HEK293 (cell line): ENCODE measurements around the gene METTL23.

Experiments used
- CTCF ChIA-PET: fragments of 350-600 bp; formaldehyde crosslinking; extraction: SDS; loops from one replicate; lab custom pipeline; 2021; ENCODE audit warnings: antibody characterized with exemption; lab: Yijun Ruan, JAX
- POLR2A ChIA-PET: fragments of 300-600 bp; formaldehyde crosslinking; extraction: SDS; loops from one replicate; lab custom pipeline; 2020; ENCODE audit warnings: antibody characterized with exemption, inconsistent platforms; lab: Yijun Ruan, JAX
- H3K27ac ChIP-seq: fragments of 200-500 bp; sonication (Bioruptor generic); 2 replicates; pipeline ENCODE4 v1.5.1; 2014; ENCODE audit warnings: low read depth, low read length, control low read depth, inconsistent platforms; ENCODE audit errors: extremely low read depth
- H3K36me3 ChIP-seq, 2 experiments: fragments of 200-500 bp in 1 of 2; sonication (Bioruptor generic) in 1 of 2; 1 replicate in 1 of 2; 2 replicates in 1 of 2; pipeline ENCODE4 v1.5.1; 2014 to 2017; ENCODE audit warnings: inconsistent platforms in 2 of 2, low read length in 2 of 2; ENCODE audit not compliant: control insufficient read depth in 2 of 2, insufficient read depth in 1 of 2
- H3K4me1 ChIP-seq: fragments of 200-500 bp; sonication (Bioruptor generic); 2 replicates; pipeline ENCODE4 v1.5.1; 2014; ENCODE audit warnings: mild to moderate bottlenecking, low read length, inconsistent platforms; ENCODE audit not compliant: control insufficient read depth, insufficient read depth
- H3K4me3 ChIP-seq: 2 replicates; pipeline ENCODE4 v1.5.1; 2011; ENCODE audit warnings: low read depth, mild to moderate bottlenecking, control low read depth, low read length, moderate library complexity
- H3K9me3 ChIP-seq: fragments of 200-500 bp; sonication (Bioruptor generic); 2 replicates; pipeline ENCODE4 v1.5.1; 2014; ENCODE audit warnings: low read depth, low read length, inconsistent platforms; ENCODE audit not compliant: control insufficient read depth, insufficient read depth
- MYNN ChIP-seq: fragments of 450-650 bp; formaldehyde crosslinking; IDR thresholded peaks from 2 replicates; pipeline ENCODE4 v1.5.1; 2016; ENCODE audit warnings: missing biosample characterization, missing genetic modification characterization, borderline replicate concordance
- RBAK ChIP-seq: fragments of 450-650 bp; formaldehyde crosslinking; IDR thresholded peaks from 2 replicates; pipeline ENCODE4 v1.5.1; 2016; ENCODE audit warnings: missing biosample characterization, missing genetic modification characterization
- SP3 ChIP-seq: fragments of 450-650 bp; formaldehyde crosslinking; IDR thresholded peaks from 2 replicates; pipeline ENCODE4 v1.5.1; 2016; ENCODE audit warnings: missing biosample characterization, missing genetic modification characterization
- TRIM28 ChIP-seq: IDR thresholded peaks from 2 replicates; pipeline ENCODE4 v1.6.1; 2011; ENCODE audit warnings: low read length, control low read depth, borderline replicate concordance
- ZBTB6 ChIP-seq: fragments of 450-650 bp; formaldehyde crosslinking; IDR thresholded peaks from 2 replicates; pipeline ENCODE4 v1.5.1; 2017; ENCODE audit warnings: missing biosample characterization, missing genetic modification characterization
- ZBTB7A ChIP-seq: fragments of 450-650 bp; formaldehyde crosslinking; IDR thresholded peaks from 2 replicates; pipeline ENCODE4 v1.5.1; 2016; ENCODE audit warnings: low read depth, missing biosample characterization, missing genetic modification characterization
- ZEB2 ChIP-seq: fragments of 450-650 bp; formaldehyde crosslinking; IDR thresholded peaks from 2 replicates; pipeline ENCODE4 v1.5.1; 2016; ENCODE audit warnings: missing biosample characterization, missing genetic modification characterization
- ZNF169 ChIP-seq: fragments of 450-650 bp; formaldehyde crosslinking; IDR thresholded peaks from 2 replicates; pipeline ENCODE4 v1.5.1; 2016; ENCODE audit warnings: missing biosample characterization, missing genetic modification characterization
- ZNF184 ChIP-seq: fragments of 450-650 bp; IDR thresholded peaks from 2 replicates; pipeline ENCODE4 v1.5.1; 2018; ENCODE audit warnings: missing biosample characterization, mild to moderate bottlenecking, missing genetic modification characterization
- ZNF266 ChIP-seq: fragments of 450-650 bp; formaldehyde crosslinking; IDR thresholded peaks from 2 replicates; pipeline ENCODE4 v1.5.1; 2016; ENCODE audit warnings: missing biosample characterization, missing genetic modification characterization, low read depth
- ZNF280D ChIP-seq: fragments of 450-650 bp; formaldehyde crosslinking; IDR thresholded peaks from 2 replicates; pipeline ENCODE4 v1.5.1; 2016; ENCODE audit warnings: missing biosample characterization, missing genetic modification characterization
- ZNF394 ChIP-seq: fragments of 450-650 bp; formaldehyde crosslinking; IDR thresholded peaks from 2 replicates; pipeline ENCODE4 v1.5.1; 2016; ENCODE audit warnings: missing biosample characterization, missing genetic modification characterization, mild to moderate bottlenecking, moderate library complexity, borderline replicate concordance
- ZNF398 ChIP-seq: fragments of 450-650 bp; formaldehyde crosslinking; IDR thresholded peaks from 2 replicates; pipeline ENCODE4 v1.5.1; 2017; ENCODE audit warnings: missing biosample characterization, missing genetic modification characterization
- ZNF473 ChIP-seq: fragments of 450-650 bp; formaldehyde crosslinking; IDR thresholded peaks from 2 replicates; pipeline ENCODE4 v1.5.1; 2017; ENCODE audit warnings: missing biosample characterization, missing genetic modification characterization
- ZNF510 ChIP-seq: fragments of 450-650 bp; formaldehyde crosslinking; IDR thresholded peaks from 2 replicates; pipeline ENCODE4 v1.5.1; 2018; ENCODE audit warnings: mild to moderate bottlenecking, missing genetic modification characterization, missing biosample characterization; ENCODE audit not compliant: insufficient replicate concordance
- ZNF513 ChIP-seq: fragments of 450-650 bp; IDR thresholded peaks from 2 replicates; pipeline ENCODE4 v1.5.1; 2018; ENCODE audit warnings: missing biosample characterization, missing genetic modification characterization
- ZNF529 ChIP-seq: fragments of 450-650 bp; formaldehyde crosslinking; IDR thresholded peaks from 2 replicates; pipeline ENCODE4 v1.5.1; 2017; ENCODE audit warnings: missing genetic modification characterization, missing biosample characterization; ENCODE audit not compliant: insufficient replicate concordance
- ZNF530 ChIP-seq: fragments of 450-650 bp; formaldehyde crosslinking; IDR thresholded peaks from 2 replicates; pipeline ENCODE4 v1.5.1; 2016; ENCODE audit warnings: low read depth, missing biosample characterization, missing genetic modification characterization
- ZNF555 ChIP-seq: fragments of 450-650 bp; formaldehyde crosslinking; conservative IDR thresholded peaks from 2 replicates; pipeline ENCODE4 v1.5.1; 2017; ENCODE audit warnings: missing biosample characterization, mild to moderate bottlenecking, missing genetic modification characterization, inconsistent platforms
- ZNF560 ChIP-seq: fragments of 450-650 bp; formaldehyde crosslinking; IDR thresholded peaks from 2 replicates; pipeline ENCODE4 v1.5.1; 2017; ENCODE audit warnings: missing biosample characterization, missing genetic modification characterization, borderline replicate concordance
- ZNF623 ChIP-seq: fragments of 450-650 bp; formaldehyde crosslinking; IDR thresholded peaks from 2 replicates; pipeline ENCODE4 v1.5.1; 2016; ENCODE audit warnings: missing biosample characterization, missing genetic modification characterization
- ZNF768 ChIP-seq: fragments of 450-650 bp; formaldehyde crosslinking; IDR thresholded peaks from 2 replicates; pipeline ENCODE4 v1.5.1; 2018; ENCODE audit warnings: missing biosample characterization, mild to moderate bottlenecking, missing genetic modification characterization
- ZSCAN16 ChIP-seq: fragments of 450-650 bp; formaldehyde crosslinking; IDR thresholded peaks from 2 replicates; pipeline ENCODE4 v1.5.1; 2016; ENCODE audit warnings: missing biosample characterization, missing genetic modification characterization

METTL23 gene

GRCh38 chr17:76720941-76721340 is 5.7 kb upstream of the METTL23 start (continued):
- no peak for TF ChIP-seq ZNF266
- TF ChIP-seq ZNF555 (tag by site-specific recombination): no peak
- TF ChIP-seq ZNF530 (tag by site-specific recombination): no peak
- TF ChIP-seq, all 188 proteins: peak for 4

GRCh38 chr17:76721463-76721862 is 5.2 kb upstream of the METTL23 start:
- POLR2A ChIA-PET: interaction anchor here (0.5 to 0.7 kb wide), 2 partner anchors 13 to 24 kb away, joined by 3 read pairs; no protein-coding TSS in a partner anchor

More at GRCh38 chr17:76721463-76721862, 5.2 kb upstream of the METTL23 start:
- CTCF ChIA-PET: interaction anchor here (8.7 kb wide), 1 partner anchor 7 kb away, joined by 68 read pairs; the partner anchor contains the start of gene MXRA7
- Histone ChIP-seq H3K36me3 (peaks cover 71 to 82% of the 10 kb centered on the region in 2 experiments), H3K27ac (0 out of 2 replicates have a peak overlapping the region, but pooled peaks have one; percentile 11), H3K4me1 (peaks cover 10% of the 10 kb centered on the region), H3K4me3 (no peak overlapping the region), H3K9me3 (no peaks in the 10 kb centered on the region)
- no peak for TF ChIP-seq ZSCAN16 (tag by site-specific recombination)
- no peak for TF ChIP-seq ZNF280D (tag by site-specific recombination)
- TF ChIP-seq SP3 (tag by site-specific recombination): no peak
- TF ChIP-seq RBAK (tag by site-specific recombination): no peak
- TF ChIP-seq ZNF768 (tag by site-specific recombination): no peak
- TF ChIP-seq ZNF510 (tag by site-specific recombination): no peak
- no peak for TF ChIP-seq TRIM28
- TF ChIP-seq ZNF394 (tag by site-specific recombination): no peak
- no peak for TF ChIP-seq ZNF513 (tag by site-specific recombination)
- no peak for TF ChIP-seq ZNF184 (tag by site-specific recombination)
- no peak for TF ChIP-seq ZNF623 (tag by site-specific recombination)
- TF ChIP-seq ZNF560: no peak
- TF ChIP-seq MYNN (tag by site-specific recombination): no peak
- no peak for TF ChIP-seq ZNF169 (tag by site-specific recombination)
- TF ChIP-seq ZBTB7A (tag by site-specific recombination): no peak
- TF ChIP-seq ZNF473: no peak
- TF ChIP-seq ZEB2 (tag by site-specific recombination): no peak
- TF ChIP-seq ZNF398 (tag by site-specific recombination): no peak
- TF ChIP-seq ZBTB6: no peak
- no peak for TF ChIP-seq ZNF529 (tag by site-specific recombination)
